Coronary artery (tissue), 2 donors: ENCODE results near the gene TMEM256.
"Not testable (repeated sequence)": the region's sequence is repeated elsewhere in the genome, so short reads cannot be mapped to it uniquely, and the experiment has no call there.

Experiments
- DNase-seq: peaks from one replicate; pipeline ENCODE4 v3.0.0-alpha.2; 2017; ENCODE audit warnings: low spot score
- H3K27ac ChIP-seq, 2 donors: fragments of 200-600 bp; sonication (generic); one replicate each; pipeline ENCODE4 v1.5.1; 2016 to 2019
- H3K4me3 ChIP-seq: fragments of 200-600 bp; sonication (generic); 2 replicates; pipeline ENCODE4 v1.5.1; 2016; ENCODE audit warnings: mild to moderate bottlenecking, moderate library complexity
- TF ChIP-seq, protein P1 (sequence below): fragments of 200-600 bp; sonication (generic); IDR thresholded peaks from one replicate; pipeline ENCODE4 v1.5.1; 2019; ENCODE audit warnings: antibody characterized with exemption

TMEM256 gene

GRCh38 chr17:7367918-7368598, 35.8 kb downstream of the TMEM256 start:
- Histone ChIP-seq H3K27ac (no peak overlapping the region), H3K4me3 (no peak overlapping the region)
- no peak for DNase-seq
- TF ChIP-seq, protein P1, sequence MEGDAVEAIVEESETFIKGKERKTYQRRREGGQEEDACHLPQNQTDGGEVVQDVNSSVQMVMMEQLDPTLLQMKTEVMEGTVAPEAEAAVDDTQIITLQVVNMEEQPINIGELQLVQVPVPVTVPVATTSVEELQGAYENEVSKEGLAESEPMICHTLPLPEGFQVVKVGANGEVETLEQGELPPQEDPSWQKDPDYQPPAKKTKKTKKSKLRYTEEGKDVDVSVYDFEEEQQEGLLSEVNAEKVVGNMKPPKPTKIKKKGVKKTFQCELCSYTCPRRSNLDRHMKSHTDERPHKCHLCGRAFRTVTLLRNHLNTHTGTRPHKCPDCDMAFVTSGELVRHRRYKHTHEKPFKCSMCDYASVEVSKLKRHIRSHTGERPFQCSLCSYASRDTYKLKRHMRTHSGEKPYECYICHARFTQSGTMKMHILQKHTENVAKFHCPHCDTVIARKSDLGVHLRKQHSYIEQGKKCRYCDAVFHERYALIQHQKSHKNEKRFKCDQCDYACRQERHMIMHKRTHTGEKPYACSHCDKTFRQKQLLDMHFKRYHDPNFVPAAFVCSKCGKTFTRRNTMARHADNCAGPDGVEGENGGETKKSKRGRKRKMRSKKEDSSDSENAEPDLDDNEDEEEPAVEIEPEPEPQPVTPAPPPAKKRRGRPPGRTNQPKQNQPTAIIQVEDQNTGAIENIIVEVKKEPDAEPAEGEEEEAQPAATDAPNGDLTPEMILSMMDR = no peak

GRCh38 chr17:7367083-7367482, 36.8 kb downstream of the TMEM256 start:
- Histone ChIP-seq H3K4me3 (no peak overlapping the region), H3K27ac (no peak overlapping the region)
- DNase-seq = no peak
- TF ChIP-seq, protein P1 = no peak

GRCh38 chr17:7365963-7366362, 37.9 kb downstream of the TMEM256 start:
- DNase-seq, H3K4me3 ChIP-seq, H3K27ac ChIP-seq: not testable (repeated sequence)

DNA sequence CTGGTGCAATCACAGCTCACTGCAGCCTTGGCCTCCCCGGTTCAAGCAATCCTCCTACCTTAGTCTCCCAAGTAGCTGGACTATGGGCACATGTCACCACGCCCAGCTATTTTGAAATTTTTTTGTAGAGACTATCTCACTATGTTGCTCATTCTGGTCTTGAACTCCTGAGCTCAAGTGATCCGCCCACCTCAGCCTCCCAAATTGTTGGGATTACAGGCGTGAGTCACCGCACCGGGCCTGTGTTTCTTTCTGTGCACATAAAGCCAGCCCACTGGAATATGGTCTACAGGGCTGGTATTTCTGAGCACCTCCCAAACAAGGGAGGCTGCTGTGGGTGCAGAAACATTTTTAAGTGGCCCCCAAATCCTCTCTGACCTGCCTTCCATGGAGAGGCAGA, 40.6 kb downstream of the TMEM256 start:
- Histone ChIP-seq H3K27ac (no peak overlapping the region), H3K4me3 (no peak overlapping the region)
- TF ChIP-seq, protein P1 = no peak
- DNase-seq = no peak

- no peak for DNase-seq
- Histone ChIP-seq H3K27ac (no peak overlapping the region), H3K4me3 (no peak overlapping the region)
- TF ChIP-seq, protein P1 = no peak
These were observed 42.0 kb downstream of the TMEM256 start for GRCh38 chr17:7361906-7362305.

GRCh38 chr17:7357381-7357780, 46.5 kb downstream of the TMEM256 start:
- Histone ChIP-seq H3K27ac (no peak overlapping the region), H3K4me3 (no peak overlapping the region)
- TF ChIP-seq, protein P1 = no peak
- DNase-seq = no peak

DNA sequence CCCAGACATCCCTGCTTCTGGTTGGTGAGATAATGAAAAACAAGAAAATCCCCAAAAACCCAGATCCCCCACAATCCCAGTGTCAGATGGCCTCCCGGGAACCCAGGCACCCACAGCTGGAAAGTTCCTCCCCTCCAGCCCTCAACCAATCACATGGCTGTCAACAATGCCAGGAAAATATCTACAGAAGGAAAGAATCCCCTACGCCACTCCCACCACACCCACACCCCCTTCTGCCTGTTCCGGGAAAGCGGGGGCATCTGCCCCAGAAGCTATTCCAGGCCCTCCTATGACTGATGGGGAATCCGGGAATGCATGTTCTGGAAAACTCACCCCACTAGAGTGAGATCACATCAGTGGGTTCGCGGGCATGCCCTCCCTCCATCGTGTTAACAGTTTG, 47.1 kb downstream of the TMEM256 start:
- DNase-seq = no peak
- TF ChIP-seq, protein P1 = no peak
- Histone ChIP-seq H3K27ac (peak overlapping the region in 1 of 2 donors; percentile 39), H3K4me3 (no peak overlapping the region)
